HT1080 (cell line): Measurements from ENCODE around the gene ARMC6. TPM values are rescaled to one million over a fixed set of nuclear protein-coding genes. Genes with fewer than 3 reads are reported as not detected.
"Not testable (repeated sequence)": the region's sequence is repeated elsewhere in the genome, so short reads cannot be mapped to it uniquely, and the experiment has no call there.

Experiments
- DNase-seq: peaks from one replicate; pipeline ENCODE4 v3.0.0-alpha.2; 2015; ENCODE audit warnings: low read depth
- total RNA-seq: library from RNA; depleted of rRNA; stranded (reverse); fragments of >200 nt; shearing (Covaris generic); gene quantifications from 2 replicates; pipeline ENCODE4 v1.2.3, GENCODE V29; 2014; rRNA removed

ARMC6 gene
- total RNA-seq, 1 experiment from 2014 or later = 126 TPM

GRCh38 chr19:19106938-19107337 lies 73.5 kb downstream of the ARMC6 start:
- not testable (repeated sequence) for DNase-seq

- no peak for DNase-seq
Measured at GRCh38 chr19:19107654-19108053, 74.3 kb downstream of the ARMC6 start.

Other genes starting within 250 kb of the ARMC6 start
- not detected in 2 replicates for gene COMP, start 242.3 kb upstream of the ARMC6 start, total RNA-seq
- gene UPF1, start 201.6 kb upstream of the ARMC6 start, total RNA-seq = 57.5 and 59.1 TPM in 2 replicates
- 1.0 and 3.4 TPM in 2 replicates for gene CERS1, start 137.4 kb upstream of the ARMC6 start, total RNA-seq
- gene COPE, start 114.2 kb upstream of the ARMC6 start, total RNA-seq = 352 and 410 TPM in 2 replicates
- 137 and 139 TPM in 2 replicates for gene DDX49, start 113.9 kb upstream of the ARMC6 start, total RNA-seq
- 70.4 and 73.3 TPM in 2 replicates for gene HOMER3, start 92.4 kb upstream of the ARMC6 start, total RNA-seq
- 39.1 TPM in 2 replicates for gene SUGP2, start 86 bp upstream of the ARMC6 start, total RNA-seq
- 0.37 and 0.56 TPM in 2 replicates for gene SLC25A42, start 30.4 kb downstream of the ARMC6 start, total RNA-seq
- gene TMEM161A, start 104.9 kb downstream of the ARMC6 start, total RNA-seq = 25.4 and 46.4 TPM in 2 replicates
- not detected in 2 replicates for gene MEF2B, start 136.7 kb downstream of the ARMC6 start, total RNA-seq
- 34.6 and 44.1 TPM in 2 replicates for gene BORCS8, start 158.5 kb downstream of the ARMC6 start, total RNA-seq
- gene RFXANK, start 158.7 kb downstream of the ARMC6 start, total RNA-seq = 80.2 and 103 TPM in 2 replicates
- 25.4 and 27.3 TPM in 2 replicates for gene NR2C2AP, start 169.8 kb downstream of the ARMC6 start, total RNA-seq
- 0.03 TPM in 1 of 2 replicates, not detected in the other for gene NCAN, start 178.4 kb downstream of the ARMC6 start, total RNA-seq
- gene TM6SF2, start 239.7 kb downstream of the ARMC6 start, total RNA-seq = 0.11 TPM in 1 of 2 replicates, not detected in the other